GM23248 (cell line): ENCODE data around the gene DPYSL5.

Experiments used
- EZH2 ChIP-seq: fragments of 200-600 bp; sonication (generic); IDR thresholded peaks from 2 replicates; pipeline ENCODE4 v1.6.1; 2018; ENCODE audit warnings: antibody characterized with exemption, mild to moderate bottlenecking; ENCODE audit not compliant: insufficient read depth, poor library complexity, severe bottlenecking
- EZH2phosphoT487 ChIP-seq: fragments of 200-600 bp; sonication (generic); IDR thresholded peaks from 2 replicates; pipeline ENCODE4 v1.6.1; 2018; ENCODE audit warnings: antibody characterized with exemption, moderate library complexity, mild to moderate bottlenecking, low read depth; ENCODE audit not compliant: insufficient read depth

DNA sequence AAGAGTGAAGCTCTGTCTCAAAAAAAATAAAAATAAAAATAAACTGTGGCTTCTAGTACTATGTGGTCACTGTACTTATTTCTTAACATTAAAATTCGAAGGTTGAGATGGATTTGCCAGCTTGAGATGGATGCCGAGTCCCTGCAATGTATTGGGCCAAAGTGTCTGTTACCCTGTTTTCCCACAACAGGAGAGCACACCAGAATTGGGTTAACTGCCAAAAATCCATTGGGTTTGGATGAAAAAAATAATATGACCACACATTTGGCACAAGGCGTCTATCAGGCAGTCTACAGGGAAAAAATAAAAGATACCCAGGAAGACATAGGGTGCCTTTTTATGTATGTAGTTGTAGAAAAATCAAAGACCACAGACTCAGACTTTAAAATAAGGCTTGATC lies 103.3 kb downstream of the DPYSL5 start:
- TF ChIP-seq EZH2 (no peak), EZH2phosphoT487 (no peak)
